Measurements from ENCODE around the gene CCL7.

- TF ChIP-seq, protein P1, sequence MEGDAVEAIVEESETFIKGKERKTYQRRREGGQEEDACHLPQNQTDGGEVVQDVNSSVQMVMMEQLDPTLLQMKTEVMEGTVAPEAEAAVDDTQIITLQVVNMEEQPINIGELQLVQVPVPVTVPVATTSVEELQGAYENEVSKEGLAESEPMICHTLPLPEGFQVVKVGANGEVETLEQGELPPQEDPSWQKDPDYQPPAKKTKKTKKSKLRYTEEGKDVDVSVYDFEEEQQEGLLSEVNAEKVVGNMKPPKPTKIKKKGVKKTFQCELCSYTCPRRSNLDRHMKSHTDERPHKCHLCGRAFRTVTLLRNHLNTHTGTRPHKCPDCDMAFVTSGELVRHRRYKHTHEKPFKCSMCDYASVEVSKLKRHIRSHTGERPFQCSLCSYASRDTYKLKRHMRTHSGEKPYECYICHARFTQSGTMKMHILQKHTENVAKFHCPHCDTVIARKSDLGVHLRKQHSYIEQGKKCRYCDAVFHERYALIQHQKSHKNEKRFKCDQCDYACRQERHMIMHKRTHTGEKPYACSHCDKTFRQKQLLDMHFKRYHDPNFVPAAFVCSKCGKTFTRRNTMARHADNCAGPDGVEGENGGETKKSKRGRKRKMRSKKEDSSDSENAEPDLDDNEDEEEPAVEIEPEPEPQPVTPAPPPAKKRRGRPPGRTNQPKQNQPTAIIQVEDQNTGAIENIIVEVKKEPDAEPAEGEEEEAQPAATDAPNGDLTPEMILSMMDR (conservative IDR thresholded peaks at IDR 0.05; ENCODE audit: low read length): no peak
- no peak for TF ChIP-seq EZH2phosphoT487 (IDR thresholded peaks at IDR 0.05; ENCODE audit: borderline replicate concordance, low read depth, low read length)
These were observed 34.5 kb upstream of the CCL7 start for GRCh38 chr17:34235389-34236028.

Data from OCI-LY7 (cell line).